NCI-H1930 (cell line): ENCODE results near the gene SMC6.

ENCODE experiments used
- DNase-seq, 2 experiments: peaks; one replicate each; lab custom pipeline; 2025; lab: John Stamatoyannopoulos, UW

SMC6 gene

GRCh38 chr2:17710547-17711248, 42.9 kb downstream of the SMC6 start:
- no peak for DNase-seq

GRCh38 chr2:17709897-17710296, 43.7 kb downstream of the SMC6 start:
- DNase-seq = no peak

- no peak for DNase-seq
Observed at GRCh38 chr2:17708501-17708900, 45.1 kb downstream of the SMC6 start.

GRCh38 chr2:17706845-17707244, 46.8 kb downstream of the SMC6 start:
- DNase-seq = no peak

GRCh38 chr2:17690776-17691175, 62.8 kb downstream of the SMC6 start:
- DNase-seq = no peak

- no peak for DNase-seq
Observed at GRCh38 chr2:17689010-17689409, 64.6 kb downstream of the SMC6 start.

GRCh38 chr2:17688600-17688999, 65.0 kb downstream of the SMC6 start:
- no peak for DNase-seq

GRCh38 chr2:17683981-17684380, 69.6 kb downstream of the SMC6 start:
- no peak for DNase-seq

- no peak for DNase-seq
Observed at GRCh38 chr2:17682098-17682857, 71.3 kb downstream of the SMC6 start.

GRCh38 chr2:17680119-17680518, 73.5 kb downstream of the SMC6 start:
- DNase-seq = no peak

- no peak for DNase-seq
Observed at GRCh38 chr2:17674817-17675216, 78.8 kb downstream of the SMC6 start.

GRCh38 chr2:17672583-17673317, 80.9 kb downstream of the SMC6 start:
- DNase-seq = no peak

GRCh38 chr2:17667898-17668297, 85.7 kb downstream of the SMC6 start:
- no peak for DNase-seq

GRCh38 chr2:17664534-17664933, 89.1 kb downstream of the SMC6 start:
- no peak for DNase-seq

GRCh38 chr2:17662723-17663122, 90.9 kb downstream of the SMC6 start:
- no peak for DNase-seq

- DNase-seq = no peak
Observed at GRCh38 chr2:17661460-17661859, 92.2 kb downstream of the SMC6 start.

- DNase-seq = no peak
Observed at GRCh38 chr2:17660219-17660618, 93.4 kb downstream of the SMC6 start.

- no peak for DNase-seq
Observed at GRCh38 chr2:17658251-17658843, 95.3 kb downstream of the SMC6 start.

GRCh38 chr2:17657759-17658158, 95.9 kb downstream of the SMC6 start:
- no peak for DNase-seq

- no peak for DNase-seq
Observed at GRCh38 chr2:17652681-17653394, 100.8 kb downstream of the SMC6 start.

- no peak for DNase-seq
Observed at GRCh38 chr2:17649026-17649425, 104.6 kb downstream of the SMC6 start.

- DNase-seq = no peak
Observed at GRCh38 chr2:17648581-17648980, 105.0 kb downstream of the SMC6 start.
